Activated CD8-positive, alpha-beta T cell treated with anti-CD3 and anti-CD28 coated beads, Interleukin-2, amount 10 ng/mL, durations not matched to agents 7 days and 5 days (primary cell): ENCODE results near the gene FEN1. TPM values are rescaled to one million over a fixed set of nuclear protein-coding genes. Genes with fewer than 3 reads are reported as not detected.
A peak's percentile ranks its signal among the peaks of the same experiment; 100 is the strongest.

ENCODE experiments used
- ATAC-seq: fragments of 150-1000 bp; cut with Tn5 transposase; one replicate; pipeline ENCODE4 v1.10.0; 2021; ENCODE audit warnings: moderate library complexity
- CTCF ChIA-PET: fragments of 350-600 bp; sonication (Branson Sonifier 250); formaldehyde crosslinking; loops from one replicate; lab custom pipeline; 2021; ENCODE audit warnings: antibody characterized with exemption; lab: Charles Lee
- POLR2A ChIA-PET: fragments of 350-600 bp; sonication (Branson Sonifier 250); formaldehyde crosslinking; loops from one replicate; lab custom pipeline; 2021; ENCODE audit warnings: antibody characterized with exemption; lab: Charles Lee
- DNase-seq: peaks from one replicate; pipeline ENCODE4 v3.0.0-alpha.2; 2020
- H3K27ac Mint-ChIP-seq: one replicate; pipeline ENCODE4 v1.8.0; 2021; ENCODE audit warnings: mild to moderate bottlenecking, mixed read lengths
- H3K27me3 Mint-ChIP-seq: one replicate; pipeline ENCODE4 v1.8.0; 2021; ENCODE audit warnings: low read depth, mixed read lengths
- H3K36me3 Mint-ChIP-seq: one replicate; pipeline ENCODE4 v1.8.0; 2021; ENCODE audit warnings: low read depth, mixed read lengths
- H3K4me1 Mint-ChIP-seq: one replicate; pipeline ENCODE4 v1.8.0; 2021; ENCODE audit warnings: low read depth, mixed read lengths
- H3K4me3 Mint-ChIP-seq: one replicate; pipeline ENCODE4 v1.8.0; 2021; ENCODE audit warnings: mild to moderate bottlenecking, mixed read lengths
- H3K9me3 Mint-ChIP-seq: one replicate; pipeline ENCODE4 v1.8.0; 2022; ENCODE audit warnings: mixed read lengths; ENCODE audit not compliant: insufficient read depth
- total RNA-seq, 2 experiments: library from RNA; stranded (reverse); gene quantifications; one replicate each; pipeline ENCODE4 v1.2.3, GENCODE V29; 2021

FEN1 gene
- total RNA-seq, 2 experiments from 2014 or later, result 146 TPM

DNA sequence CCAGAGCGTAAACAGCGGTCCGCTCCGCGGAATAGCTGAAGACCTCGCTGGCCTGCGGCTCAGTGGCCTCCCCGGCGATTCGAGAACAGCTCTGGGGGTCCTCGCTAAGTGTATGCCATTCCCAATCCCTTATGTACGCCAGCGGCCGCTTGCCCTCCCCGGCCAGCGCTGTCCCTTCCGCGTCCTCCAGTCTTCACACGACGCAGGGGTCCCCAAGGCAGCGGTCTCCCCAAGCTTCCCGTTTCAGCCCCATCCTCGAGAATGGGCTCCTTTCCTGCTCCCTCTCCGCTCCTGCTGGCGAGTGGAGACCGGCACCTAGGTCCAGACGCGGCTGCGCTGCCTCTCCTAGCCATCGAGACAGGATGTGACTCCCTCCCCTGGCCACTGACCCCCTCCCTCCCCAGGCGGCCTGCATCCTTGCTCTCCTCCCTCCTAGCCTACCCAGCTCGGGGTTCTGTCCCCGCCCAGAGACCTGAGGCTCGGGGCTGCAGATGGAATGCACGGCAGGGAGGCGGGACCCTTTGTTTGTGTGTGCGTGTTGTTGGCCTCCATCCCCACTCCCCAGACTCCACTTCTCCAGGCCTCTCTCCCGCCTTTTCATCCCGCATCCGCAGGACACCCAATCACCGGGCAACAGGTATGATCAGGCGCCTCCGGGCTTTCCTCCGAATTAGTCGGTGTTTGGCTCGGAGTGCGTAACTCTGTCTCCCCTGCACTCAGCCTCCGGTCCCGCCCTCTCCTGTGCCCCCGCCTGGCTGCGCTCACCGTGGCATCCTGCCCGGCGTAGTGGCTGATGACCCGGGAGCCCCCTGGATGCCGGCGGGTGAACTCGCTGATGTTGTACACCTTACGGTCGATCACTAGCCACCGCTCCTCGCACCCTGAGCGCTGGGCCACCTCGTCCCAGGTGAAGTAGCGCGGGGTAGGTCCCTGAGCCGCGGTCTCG lies 23.4 kb downstream of the FEN1 start:
- ATAC-seq, result peak; percentile 69
- ChIA-PET CTCF (interaction anchor here (0.7 to 10.2 kb wide), 14 partner anchors 9 to 292 kb away, joined by 3 to 129 read pairs (median 5); partner anchors contain the start of genes FADS2, FEN1 and TMEM258), POLR2A (interaction anchor here (1.0 to 4.3 kb wide), 11 partner anchors 12 to 308 kb away, joined by 3 to 48 read pairs (median 10); partner anchors contain the start of genes FADS2, FEN1, INCENP and TMEM258)
- Mint-ChIP-seq H3K4me3 (peak overlapping the region; percentile 98), H3K36me3 (peaks cover 40% of the 10 kb centered on the region), H3K27me3 (no peaks in the 10 kb centered on the region), H3K4me1 (peaks cover 23% of the 10 kb centered on the region), H3K27ac (peak overlapping the region; percentile 97), H3K9me3 (no peaks in the 10 kb centered on the region)
- peak; percentile 80 for DNase-seq

DNA sequence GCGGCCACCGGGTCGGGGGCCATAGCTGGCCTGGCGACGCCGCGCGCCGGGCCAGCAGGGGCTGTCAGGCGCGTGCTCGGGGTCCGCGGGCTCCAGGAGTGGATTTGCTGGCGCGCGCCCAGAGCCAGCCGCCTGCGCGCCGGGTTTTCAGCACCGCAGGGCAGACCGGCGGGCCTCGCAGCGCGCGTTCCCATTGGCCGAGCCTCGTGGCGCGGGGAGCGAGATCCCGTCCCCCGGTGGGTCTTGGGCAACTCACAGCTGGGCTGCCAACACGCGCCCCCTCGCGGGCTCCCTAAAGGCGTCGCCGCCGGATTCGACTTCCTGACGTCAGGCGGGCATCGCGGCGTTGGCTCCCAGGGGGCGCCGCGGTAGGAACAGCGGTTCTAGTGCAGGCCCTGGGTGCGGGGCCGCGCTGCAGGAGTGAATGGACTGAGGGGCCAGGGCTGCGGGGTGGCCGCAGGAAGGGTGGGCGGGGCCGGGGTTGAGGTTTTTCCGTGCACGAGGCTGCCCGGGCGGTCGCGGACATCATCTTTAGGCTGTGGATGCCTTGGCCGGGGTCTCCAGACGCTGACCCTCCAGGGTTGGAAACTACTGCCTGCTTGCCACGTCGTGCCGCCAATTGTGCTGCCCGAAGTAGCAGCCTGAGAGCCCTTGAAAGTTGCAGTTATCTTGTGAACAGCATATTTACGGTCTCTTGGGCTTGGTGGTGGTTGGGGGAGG lies 24.2 kb downstream of the FEN1 start, which contains the start of gene FADS1:
TSS of gene FADS1 (minus strand) at position 268 of the 720 bp plus-strand sequence. CDS start at position 194, 74 bp downstream.
- ATAC-seq, result peak; percentile 74
- POLR2A ChIA-PET, result interaction anchor here (1.2 to 4.3 kb wide), 4 partner anchors 11 to 29 kb away, joined by 3 to 33 read pairs (median 18); partner anchors contain the start of gene FADS2
- peaks cover 36% of the 10 kb centered on the region for H3K36me3 Mint-ChIP-seq
- peak within 1 kb of the TSS; percentile 97 for H3K27ac Mint-ChIP-seq
- CTCF ChIA-PET, result interaction anchor here (1.0 to 10.2 kb wide), 5 partner anchors 10 to 23 kb away, joined by 3 to 129 read pairs (median 6); partner anchors contain the start of gene FADS2
- H3K27me3 Mint-ChIP-seq, result no peaks in the 10 kb centered on the region
- DNase-seq, result peak; percentile 92
- H3K4me3 Mint-ChIP-seq, result peak within 1 kb of the TSS; percentile 98
- H3K4me1 Mint-ChIP-seq, result peaks cover 23% of the 10 kb centered on the region
- H3K9me3 Mint-ChIP-seq, result no peaks in the 10 kb centered on the region

DNA sequence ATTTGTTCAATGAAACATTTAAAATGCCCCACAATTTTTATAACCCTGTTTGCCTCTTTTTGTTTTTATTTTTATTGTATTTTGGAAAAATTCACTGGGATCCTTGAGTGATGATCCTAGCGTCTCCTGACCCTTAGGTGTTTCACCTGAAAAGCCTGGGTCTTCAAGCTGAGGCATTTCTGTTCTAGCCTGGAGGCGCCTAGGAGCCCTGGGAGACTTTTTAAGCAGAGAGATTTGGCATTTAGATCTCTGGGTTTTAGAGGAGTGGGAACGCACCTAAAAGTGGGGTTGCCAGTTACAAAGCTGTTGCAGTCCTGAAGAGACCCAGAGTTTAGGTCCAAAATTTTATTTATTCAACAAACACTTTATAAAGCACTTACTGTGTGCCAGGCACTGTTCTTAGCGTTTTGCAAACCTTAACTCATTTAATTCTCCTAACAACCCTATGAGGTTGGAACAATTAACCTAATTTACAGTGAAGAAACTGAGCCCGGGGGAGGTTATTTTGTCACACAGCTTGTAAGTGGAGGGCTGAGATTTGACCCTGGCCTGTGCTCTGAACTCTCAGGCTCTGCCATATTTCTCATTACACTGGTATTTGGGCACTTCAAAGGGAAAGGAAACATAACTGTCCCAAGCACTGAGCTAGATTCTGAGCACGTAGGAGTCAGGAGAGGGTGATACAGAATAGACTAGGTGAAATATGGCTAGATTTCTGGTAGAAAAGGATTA lies 24.9 kb downstream of the FEN1 start:
- DNase-seq (no peak), ATAC-seq (no peak)
- no peaks in the 10 kb centered on the region for H3K27me3 Mint-ChIP-seq
- H3K4me3 Mint-ChIP-seq, result peak overlapping the region; percentile 98
- H3K27ac Mint-ChIP-seq, result peak overlapping the region; percentile 49
- H3K4me1 Mint-ChIP-seq, result peaks cover 23% of the 10 kb centered on the region
- CTCF ChIA-PET, result interaction anchor here (0.9 to 10.2 kb wide), 10 partner anchors 10 to 130 kb away, joined by 3 to 129 read pairs (median 3); partner anchors contain the start of gene FADS2
- peaks cover 28% of the 10 kb centered on the region for H3K36me3 Mint-ChIP-seq
- no peaks in the 10 kb centered on the region for H3K9me3 Mint-ChIP-seq
- POLR2A ChIA-PET, result interaction anchor here (1.1 to 4.3 kb wide), 4 partner anchors 10 to 26 kb away, joined by 3 to 33 read pairs (median 18); partner anchors contain the start of gene FADS2

DNA sequence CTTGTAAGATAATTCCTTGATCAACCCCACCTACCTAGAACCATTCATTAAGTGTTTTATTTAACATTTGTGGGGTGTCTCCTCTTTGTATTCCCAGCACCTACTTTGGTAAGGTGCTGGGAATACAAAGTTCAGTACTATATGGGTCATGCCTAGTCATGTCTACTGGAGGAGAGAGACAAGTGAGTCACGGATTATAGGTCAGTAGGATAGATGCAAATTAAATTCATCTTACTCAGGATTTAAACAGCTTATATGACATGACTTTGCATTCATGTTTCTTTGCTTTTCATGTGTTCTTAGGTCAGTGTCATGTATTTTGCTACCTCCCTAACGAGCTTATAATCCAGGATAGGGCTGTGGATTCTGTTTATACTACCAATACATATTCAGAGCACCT lies 27.5 kb downstream of the FEN1 start:
- ChIA-PET POLR2A (interaction anchor here (0.6 to 1.7 kb wide), 3 partner anchors 14 to 845 kb away, joined by 3 to 5 read pairs (median 3); partner anchors contain the start of genes C11orf98, CSKMT, FEN1 and TMEM258), CTCF (interaction anchor here (1.3 to 7.4 kb wide), 4 partner anchors 10 to 288 kb away, joined by 4 to 53 read pairs (median 16); partner anchors contain the start of gene FADS2)
- Mint-ChIP-seq H3K27ac (no peak overlapping the region), H3K27me3 (peaks cover 2% of the 10 kb centered on the region), H3K4me1 (peaks cover 9% of the 10 kb centered on the region), H3K4me3 (no peak overlapping the region), H3K9me3 (no peaks in the 10 kb centered on the region), H3K36me3 (peaks cover 16% of the 10 kb centered on the region)
- ATAC-seq (no peak), DNase-seq (no peak)

DNA sequence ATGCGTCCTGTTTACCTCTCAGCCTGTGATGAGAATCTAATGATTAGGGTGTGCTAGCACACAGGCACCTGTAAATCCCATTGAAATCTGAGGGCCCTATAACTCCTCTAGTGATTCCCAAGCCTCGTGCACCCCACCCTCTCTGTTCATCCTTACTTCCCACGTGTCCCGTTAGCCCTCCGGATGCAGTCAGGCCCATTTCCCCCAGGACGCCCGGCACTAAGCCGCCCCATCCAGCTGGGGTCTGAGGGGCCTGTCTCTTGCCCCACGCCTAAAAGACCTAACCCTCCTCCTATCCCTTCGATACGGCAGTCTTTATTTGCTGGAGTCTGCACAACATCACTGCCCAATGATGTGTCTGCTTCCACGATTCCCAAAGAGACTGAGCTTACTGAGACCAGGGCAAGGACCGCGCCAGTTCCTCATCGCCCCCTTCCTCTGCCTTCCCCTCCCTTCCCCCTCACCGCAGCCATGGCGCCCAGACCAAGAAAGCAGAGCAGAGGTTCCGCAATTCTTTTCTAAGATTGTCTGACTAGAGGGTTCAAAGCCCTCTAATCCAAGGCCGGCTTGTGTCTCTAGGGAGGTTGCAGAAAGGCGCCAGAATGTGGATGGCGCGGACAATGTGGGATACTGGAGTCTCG lies 34.3 kb downstream of the FEN1 start:
- ATAC-seq (no peak), DNase-seq (no peak)
- peaks cover 39% of the 10 kb centered on the region for H3K4me1 Mint-ChIP-seq
- H3K9me3 Mint-ChIP-seq, result no peaks in the 10 kb centered on the region
- peaks cover 2% of the 10 kb centered on the region for H3K27me3 Mint-ChIP-seq
- H3K27ac Mint-ChIP-seq, result peak overlapping the region; percentile 93
- ChIA-PET POLR2A (interaction anchor here (0.8 to 4.8 kb wide), 5 partner anchors 9 to 35 kb away, joined by 4 to 48 read pairs (median 33); partner anchors contain the start of genes FADS1, FEN1 and TMEM258), CTCF (interaction anchor here (0.9 to 1.0 kb wide), 2 partner anchors 12 to 29 kb away, joined by 3 to 4 read pairs; no protein-coding TSS in a partner anchor)
- H3K4me3 Mint-ChIP-seq, result peak overlapping the region; percentile 89
- peaks cover 52% of the 10 kb centered on the region for H3K36me3 Mint-ChIP-seq

DNA sequence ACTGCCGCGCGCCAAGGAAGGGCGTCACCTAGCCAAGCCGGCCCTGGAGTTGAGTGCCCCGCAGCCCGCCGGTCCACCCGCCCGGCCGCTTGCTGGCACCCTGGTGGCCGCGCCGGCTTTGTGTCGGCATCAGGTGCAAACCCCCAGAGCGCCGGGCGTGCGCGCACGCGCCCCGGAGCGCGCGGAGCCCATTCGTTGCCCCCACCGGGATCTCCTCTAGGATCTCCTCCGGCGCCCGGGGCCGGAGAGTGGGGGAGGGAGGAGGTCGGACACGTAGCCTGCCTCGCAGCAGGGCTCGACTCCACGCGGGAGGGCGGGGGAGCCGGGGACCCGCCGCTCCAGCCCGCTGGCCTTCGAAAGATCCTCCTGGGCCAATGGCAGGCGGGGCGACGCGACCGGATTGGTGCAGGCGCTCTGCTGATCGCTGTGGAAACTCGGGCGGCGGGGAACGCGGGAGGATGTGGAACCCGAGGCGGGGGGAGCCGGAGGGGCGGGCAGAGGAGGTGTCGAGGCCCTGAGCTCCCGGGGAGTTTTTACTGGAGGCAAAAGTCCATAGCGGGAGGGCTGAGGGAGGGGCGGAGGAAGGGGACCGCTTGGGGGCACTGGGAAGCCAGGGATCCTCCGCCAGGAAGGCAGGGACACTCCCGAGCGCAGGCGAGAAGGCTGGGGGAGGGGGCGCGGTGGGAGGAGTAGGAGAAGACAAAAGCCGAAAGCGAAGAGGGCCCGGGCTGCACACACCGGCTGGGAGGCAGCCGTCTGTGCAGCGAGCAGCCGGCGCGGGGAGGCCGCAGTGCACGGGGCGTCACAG lies 35.1 kb downstream of the FEN1 start, which contains the start of gene FADS2:
TSS of gene FADS2 (plus strand) at position 730 of the 808 bp plus-strand sequence. CDS start 91 bp downstream, outside the sequence.
- ChIA-PET POLR2A (interaction anchor here (1.0 to 4.8 kb wide), 8 partner anchors 10 to 274 kb away, joined by 3 to 48 read pairs (median 10); partner anchors contain the start of genes FADS1, FEN1 and TMEM258), CTCF (interaction anchor here (1.0 to 4.9 kb wide), 8 partner anchors 10 to 42 kb away, joined by 3 to 53 read pairs (median 3); partner anchors contain the start of genes FADS1 and FEN1)
- no peaks in the 10 kb centered on the region for H3K9me3 Mint-ChIP-seq
- DNase-seq, result peak; percentile 96
- peak; percentile 86 for ATAC-seq
- peaks cover 46% of the 10 kb centered on the region for H3K4me1 Mint-ChIP-seq
- peak within 1 kb of the TSS; percentile 93 for H3K27ac Mint-ChIP-seq
- peak within 1 kb of the TSS; percentile 89 for H3K4me3 Mint-ChIP-seq
- peaks cover 57% of the 10 kb centered on the region for H3K36me3 Mint-ChIP-seq
- H3K27me3 Mint-ChIP-seq, result peaks cover 2% of the 10 kb centered on the region

DNA sequence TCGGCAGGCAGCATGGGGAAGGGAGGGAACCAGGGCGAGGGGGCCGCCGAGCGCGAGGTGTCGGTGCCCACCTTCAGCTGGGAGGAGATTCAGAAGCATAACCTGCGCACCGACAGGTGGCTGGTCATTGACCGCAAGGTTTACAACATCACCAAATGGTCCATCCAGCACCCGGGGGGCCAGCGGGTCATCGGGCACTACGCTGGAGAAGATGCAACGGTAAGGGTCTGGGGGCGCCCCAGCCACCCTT lies 35.6 kb downstream of the FEN1 start:
- peak overlapping the region; percentile 93 for H3K27ac Mint-ChIP-seq
- peaks cover 2% of the 10 kb centered on the region for H3K27me3 Mint-ChIP-seq
- H3K4me1 Mint-ChIP-seq, result peaks cover 52% of the 10 kb centered on the region
- DNase-seq (no peak), ATAC-seq (no peak)
- POLR2A ChIA-PET, result interaction anchor here (1.0 to 4.8 kb wide), 9 partner anchors 11 to 273 kb away, joined by 3 to 48 read pairs (median 6); partner anchors contain the start of genes FADS1, FEN1 and TMEM258
- peak overlapping the region; percentile 89 for H3K4me3 Mint-ChIP-seq
- H3K36me3 Mint-ChIP-seq, result peaks cover 58% of the 10 kb centered on the region
- H3K9me3 Mint-ChIP-seq, result no peaks in the 10 kb centered on the region
- CTCF ChIA-PET, result interaction anchor here (1.0 to 4.9 kb wide), 8 partner anchors 9 to 42 kb away, joined by 3 to 53 read pairs (median 4); partner anchors contain the start of genes FADS1 and FEN1

DNA sequence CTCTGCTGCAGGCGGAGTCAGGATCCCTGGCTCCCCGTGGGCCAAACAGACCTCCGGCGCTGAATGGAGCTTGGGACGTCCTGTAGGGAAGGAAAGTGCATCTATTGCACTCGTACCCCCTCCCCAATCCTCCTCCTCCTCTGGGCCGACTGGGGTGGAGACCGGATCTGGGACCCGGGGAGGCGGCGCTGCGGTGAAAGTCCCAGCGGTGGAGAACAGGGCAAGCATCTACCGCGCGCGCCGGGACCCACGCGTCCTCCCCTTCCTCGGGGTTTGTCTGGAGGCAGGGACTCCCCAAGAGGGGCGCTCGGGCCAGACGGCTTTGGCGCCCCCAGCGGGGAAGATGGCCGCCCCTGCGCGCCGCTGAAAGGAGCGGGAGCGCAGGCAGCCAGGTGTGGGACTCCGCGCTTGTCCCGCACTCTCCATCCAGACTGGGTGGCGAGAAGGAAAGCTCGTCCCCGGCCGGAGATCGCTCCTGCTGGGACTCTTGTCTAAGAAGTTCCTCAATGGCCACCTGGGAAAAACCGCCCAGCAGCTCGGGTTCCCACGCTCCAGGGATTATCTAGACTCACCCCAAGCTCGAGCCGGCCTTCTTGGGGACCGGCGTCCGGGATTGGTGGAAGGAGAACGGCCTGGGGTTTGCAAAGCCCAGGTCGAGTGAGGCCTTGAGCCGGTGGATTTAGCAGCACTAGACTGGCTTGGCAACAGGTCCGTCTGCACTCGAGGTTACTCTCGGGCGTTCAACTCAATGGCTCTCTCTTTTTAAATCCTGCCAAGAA lies 36.1 kb downstream of the FEN1 start:
- Mint-ChIP-seq H3K27ac (peak overlapping the region; percentile 93), H3K9me3 (no peaks in the 10 kb centered on the region), H3K4me1 (peaks cover 57% of the 10 kb centered on the region), H3K36me3 (peaks cover 63% of the 10 kb centered on the region), H3K4me3 (peak overlapping the region; percentile 89), H3K27me3 (peaks cover 2% of the 10 kb centered on the region)
- ATAC-seq, result peak; percentile 50
- CTCF ChIA-PET, result interaction anchor here (0.6 to 4.9 kb wide), 15 partner anchors 8 to 752 kb away, joined by 3 to 53 read pairs (median 3); partner anchors contain the start of genes FADS1 and FEN1
- DNase-seq, result peak; percentile 67
- POLR2A ChIA-PET, result interaction anchor here (1.0 to 4.8 kb wide), 8 partner anchors 11 to 273 kb away, joined by 3 to 48 read pairs (median 10); partner anchors contain the start of genes FADS1, FEN1 and TMEM258
